Body of pancreas (tissue), 4 donors: Measurements from ENCODE around the gene ADGRA1. TPM values are rescaled to one million over a fixed set of nuclear protein-coding genes. Genes with fewer than 3 reads are reported as not detected.

ENCODE experiments used
- ATAC-seq: fragments of 150-250 bp; one replicate; pipeline ENCODE4 v1.9.1; 2016
- DNase-seq, 4 donors: peaks; one replicate each; pipeline ENCODE4 v3.0.0-alpha.2; 2019
- H3K27ac ChIP-seq, 4 donors: fragments of 200-600 bp; sonication (generic); 1 replicate in 3 of 4; 2 replicates in 1 of 4; pipeline versions ENCODE4 v1.5.1 to v1.6.1; 2016 to 2019; ENCODE audit warnings: mild to moderate bottlenecking in 1 of 4, mixed read lengths in 1 of 4, moderate library complexity in 1 of 4
- H3K27me3 ChIP-seq, 2 donors: fragments of 200-600 bp; sonication (generic); one replicate each; pipeline ENCODE4 v1.6.0; 2016; ENCODE audit warnings: mild to moderate bottlenecking in 1 of 2
- H3K36me3 ChIP-seq, 2 donors: fragments of 200-600 bp; sonication (generic); replicated peaks in 1 of 2; 2 replicates each; pipeline ENCODE4 v1.5.1; 2016; ENCODE audit warnings: low read depth in 2 of 2; ENCODE audit not compliant: insufficient read depth in 1 of 2
- H3K4me1 ChIP-seq: fragments of 200-600 bp; sonication (generic); one replicate; pipeline ENCODE4 v1.6.0; 2016
- H3K4me3 ChIP-seq, 2 donors: fragments of 200-600 bp; sonication (generic); 1 replicate in 1 of 2; 2 replicates in 1 of 2; pipeline ENCODE4 v1.5.1; 2016 to 2019
- H3K9me3 ChIP-seq, 3 donors: fragments of 200-600 bp; sonication (generic); 1 replicate in 2 of 3; 2 replicates in 1 of 3; pipeline ENCODE4 v1.5.1; 2016
- CTCF ChIP-seq, 7 experiments: fragments of 450-650 bp in 4 of 7; fragments of 200-600 bp in 3 of 7; sonication (generic) in 3 of 7; IDR thresholded peaks; one replicate each; pipeline ENCODE4 v1.5.1; 2016 to 2019; ENCODE audit warnings: antibody characterized with exemption in 7 of 7
- POLR2A ChIP-seq, 3 donors: fragments of 450-650 bp; IDR thresholded peaks; one replicate each; pipeline ENCODE4 v1.6.1; 2016; ENCODE audit warnings: antibody characterized with exemption in 3 of 3, mild to moderate bottlenecking in 2 of 3
- WGBS, 2 donors: methylation state at CpG; one replicate each; pipeline ENCODE4 v1.1.5; 2017; 5-methylcytosine and 5-hydroxymethylcytosine counted together
- intact Hi-C: fragments of 100-400 bp; cut with DNase I; formaldehyde crosslinking; loops from one replicate; pipeline ENCODE4 v1.15.1; 2023
- total RNA-seq, 2 donors: library from RNA; depleted of rRNA; stranded (reverse); fragments of >200 nt; gene quantifications; one replicate each; pipeline ENCODE4 v1.1.0, GENCODE V29; 2016

The ADGRA1 gene
- total RNA-seq, 2 donors from 2014 or later: under 0.01 TPM; not detected in 1

- Histone ChIP-seq H3K27me3 (no peaks in the 10 kb centered on the region), H3K9me3 (no peaks in the 10 kb centered on the region), H3K4me1 (peaks cover 11% of the 10 kb centered on the region), H3K4me3 (no peak overlapping the region), H3K36me3 (no peaks in the 10 kb centered on the region), H3K27ac (no peak overlapping the region)
- ATAC-seq (no peak), DNase-seq (no peak)
- 18 to 42% methylated on average over 10 to 14 of the region's 16 CpGs for WGBS, 2 donors
- intact Hi-C loops: no loop called here
- no peak for TF ChIP-seq CTCF (IDR thresholded peaks at IDR 0.05)
- no peak for TF ChIP-seq POLR2A (IDR thresholded peaks at IDR 0.05)
Observed at GRCh38 chr10:133101416-133101810, 13.7 kb downstream of the ADGRA1 start.

- H3K9me3 ChIP-seq: no peaks in the 10 kb centered on the region
- no peak for DNase-seq
- H3K4me1 ChIP-seq: peaks cover 11% of the 10 kb centered on the region
- no peaks in the 10 kb centered on the region for H3K27me3 ChIP-seq
- TF ChIP-seq POLR2A (IDR thresholded peaks at IDR 0.05) (no peak), CTCF (IDR thresholded peaks at IDR 0.05) (no peak)
- H3K27ac ChIP-seq: no peak overlapping the region
- WGBS, 2 donors: 55 to 77% methylated on average over 6 to 29 of the region's 29 CpGs
- intact Hi-C loops: no loop called here
- H3K4me3 ChIP-seq: no peak overlapping the region
- H3K36me3 ChIP-seq: no peaks in the 10 kb centered on the region
- no peak for ATAC-seq
Observed at GRCh38 chr10:133102415-133103095, 14.8 kb downstream of the ADGRA1 start.

- Histone ChIP-seq H3K9me3 (peaks cover 0 to 4% (median 0%) of the 10 kb centered on the region in 3 donors), H3K27ac (no peak overlapping the region), H3K36me3 (no peaks in the 10 kb centered on the region), H3K4me3 (no peak overlapping the region), H3K27me3 (no peaks in the 10 kb centered on the region), H3K4me1 (peaks cover 11% of the 10 kb centered on the region)
- intact Hi-C loops: no loop called here
- no peak for TF ChIP-seq POLR2A (IDR thresholded peaks at IDR 0.05)
- no peak for DNase-seq
- WGBS, 2 donors: 63% methylated on average over 21 of the region's 24 CpGs; no CpG with 5 or more reads in 1 of the 2 donors
- ATAC-seq: no peak
Observed at GRCh38 chr10:133103311-133103910, 15.7 kb downstream of the ADGRA1 start.

- Histone ChIP-seq H3K36me3 (no peaks in the 10 kb centered on the region), H3K4me1 (peaks cover 14% of the 10 kb centered on the region), H3K27me3 (no peaks in the 10 kb centered on the region), H3K9me3 (peaks cover 0 to 4% (median 0%) of the 10 kb centered on the region in 3 donors), H3K27ac (no peak overlapping the region), H3K4me3 (no peak overlapping the region)
- 55 to 76% methylated on average over 12 to 40 of the region's 40 CpGs for WGBS, 2 donors
- ATAC-seq (no peak), DNase-seq (no peak)
- intact Hi-C loops: no loop called here
- TF ChIP-seq CTCF (IDR thresholded peaks at IDR 0.05) (no peak), POLR2A (IDR thresholded peaks at IDR 0.05) (no peak)
Observed at GRCh38 chr10:133104068-133104962, 16.6 kb downstream of the ADGRA1 start.
